H9 (cell line): ENCODE data around the gene C1orf115. TPM values are rescaled to one million over a fixed set of nuclear protein-coding genes. Genes with fewer than 3 reads are reported as not detected.

Source experiments
- DNase-seq: peaks from one replicate; pipeline ENCODE4 v3.0.0-alpha.2; 2017
- H2AFZ ChIP-seq: one replicate; pipeline ENCODE4 v1.6.1; 2013; ENCODE audit warnings: mild to moderate bottlenecking, low read length, control low read depth, moderate library complexity
- H2AK5ac ChIP-seq: 2 replicates; pipeline ENCODE4 v1.6.1; 2013; ENCODE audit warnings: low read length, control low read depth, mixed read lengths; ENCODE audit not compliant: insufficient read length
- H2BK120ac ChIP-seq: one replicate; pipeline ENCODE4 v1.6.1; 2013; ENCODE audit warnings: low read depth, mild to moderate bottlenecking, low read length, control low read depth, inconsistent platforms; ENCODE audit not compliant: poor library complexity, severe bottlenecking
- H2BK12ac ChIP-seq: 2 replicates; pipeline ENCODE4 v1.6.1; 2013; ENCODE audit warnings: low read length, control low read depth, mixed read lengths, low read depth; ENCODE audit not compliant: insufficient read length
- H2BK15ac ChIP-seq: 2 replicates; pipeline ENCODE4 v1.6.1; 2013; ENCODE audit warnings: low read depth, low read length, control low read depth
- H2BK20ac ChIP-seq: one replicate; pipeline ENCODE4 v1.6.1; 2013; ENCODE audit warnings: low read depth, mild to moderate bottlenecking, low read length, control low read depth, inconsistent platforms; ENCODE audit not compliant: poor library complexity, severe bottlenecking
- H2BK5ac ChIP-seq: 2 replicates; pipeline ENCODE4 v1.6.1; 2013; ENCODE audit warnings: low read length, control low read depth, mixed read lengths; ENCODE audit not compliant: insufficient read length
- H3K14ac ChIP-seq: 2 replicates; pipeline ENCODE4 v1.6.1; 2013; ENCODE audit warnings: low read length, control low read depth; ENCODE audit not compliant: insufficient read depth
- H3K18ac ChIP-seq: 2 replicates; pipeline ENCODE4 v1.6.1; 2013; ENCODE audit warnings: low read depth, mild to moderate bottlenecking, mixed read lengths, low read length, control low read depth; ENCODE audit not compliant: insufficient read length
- H3K23ac ChIP-seq: 2 replicates; pipeline ENCODE4 v1.6.1; 2013; ENCODE audit warnings: low read length, control low read depth, mixed read lengths, low read depth; ENCODE audit not compliant: insufficient read length
- H3K23me2 ChIP-seq: 2 replicates; pipeline ENCODE4 v1.6.1; 2013; ENCODE audit warnings: low read depth, mild to moderate bottlenecking, mixed read lengths, low read length, control low read depth; ENCODE audit not compliant: insufficient read length, poor library complexity, severe bottlenecking
- H3K27ac ChIP-seq: 2 replicates; pipeline ENCODE4 v1.5.1; 2013; ENCODE audit warnings: low read length, control low read depth, mixed read lengths, low read depth; ENCODE audit not compliant: insufficient read length
- H3K27me3 ChIP-seq: 2 replicates; pipeline ENCODE4 v1.6.1; 2013; ENCODE audit warnings: low read length, control low read depth, inconsistent platforms; ENCODE audit not compliant: insufficient read depth
- H3K4ac ChIP-seq: 2 replicates; pipeline ENCODE4 v1.6.1; 2013; ENCODE audit warnings: low read depth, mild to moderate bottlenecking, control low read depth, inconsistent platforms, low read length, moderate library complexity
- H3K4me1 ChIP-seq: 2 replicates; pipeline ENCODE4 v1.6.1; 2013; ENCODE audit warnings: low read length, control low read depth, inconsistent platforms; ENCODE audit not compliant: insufficient read depth
- H3K4me2 ChIP-seq: 2 replicates; pipeline ENCODE4 v1.6.1; 2013; ENCODE audit warnings: low read length, control low read depth, mixed read lengths; ENCODE audit not compliant: insufficient read length, insufficient read depth
- H3K56ac ChIP-seq: 2 replicates; pipeline ENCODE4 v1.6.1; 2013; ENCODE audit warnings: low read depth, mild to moderate bottlenecking, mixed read lengths, low read length, control low read depth; ENCODE audit not compliant: insufficient read length
- H3K79me1 ChIP-seq: 2 replicates; pipeline ENCODE4 v1.6.1; 2013; ENCODE audit warnings: low read depth, mild to moderate bottlenecking, moderate library complexity, low read length, control low read depth, inconsistent platforms; ENCODE audit not compliant: insufficient read depth, poor library complexity, severe bottlenecking
- H3K79me2 ChIP-seq: 2 replicates; pipeline ENCODE4 v1.6.1; 2013; ENCODE audit warnings: low read length, control low read depth, inconsistent platforms; ENCODE audit not compliant: insufficient read depth
- H3K9ac ChIP-seq: 2 replicates; pipeline ENCODE4 v1.6.1; 2013; ENCODE audit warnings: low read length, control low read depth, mixed read lengths; ENCODE audit not compliant: insufficient read length; ENCODE audit errors: extremely low read depth
- H3K9me3 ChIP-seq: one replicate; pipeline ENCODE4 v1.6.1; 2013; ENCODE audit warnings: low read depth, low read length, inconsistent platforms; ENCODE audit not compliant: control insufficient read depth
- H3T11ph ChIP-seq: one replicate; pipeline ENCODE4 v1.6.1; 2013; ENCODE audit warnings: mild to moderate bottlenecking, low read length, control low read depth, inconsistent platforms
- H4K20me1 ChIP-seq: one replicate; pipeline ENCODE4 v1.6.1; 2013; ENCODE audit not compliant: control insufficient read depth, insufficient read length, insufficient read depth
- H4K5ac ChIP-seq: 2 replicates; pipeline ENCODE4 v1.6.1; 2013; ENCODE audit warnings: low read depth, mild to moderate bottlenecking, mixed read lengths, low read length, control low read depth; ENCODE audit not compliant: insufficient read length
- H4K8ac ChIP-seq: replicated peaks from 2 replicates; pipeline ENCODE4 v1.6.1; 2013; ENCODE audit warnings: low read length, control low read depth, mixed read lengths, low read depth; ENCODE audit not compliant: insufficient read length
- H4K91ac ChIP-seq: 2 replicates; pipeline ENCODE4 v1.6.1; 2013; ENCODE audit warnings: low read depth, mild to moderate bottlenecking, moderate library complexity, mixed read lengths, low read length, control low read depth; ENCODE audit not compliant: insufficient read length
- H3K27ac Mint-ChIP-seq, 3 experiments: 2 replicates in 2 of 3; 3 replicates in 1 of 3; pipeline ENCODE4 v1.8.0; 2020 to 2021; ENCODE audit warnings: mixed read lengths in 3 of 3, mild to moderate bottlenecking in 1 of 3, moderate library complexity in 1 of 3
- H3K27me3 Mint-ChIP-seq: 2 replicates; pipeline ENCODE4 v1.8.0; 2021; ENCODE audit warnings: low read depth, mild to moderate bottlenecking, moderate library complexity, mixed read lengths
- H3K36me3 Mint-ChIP-seq, 3 experiments: 2 replicates in 2 of 3; 3 replicates in 1 of 3; pipeline ENCODE4 v1.8.0; 2020 to 2021; ENCODE audit warnings: low read depth in 3 of 3, mixed read lengths in 3 of 3; ENCODE audit not compliant: insufficient read depth in 1 of 3
- H3K4me1 Mint-ChIP-seq, 2 experiments: 2 replicates each; pipeline ENCODE4 v1.8.0; 2020; ENCODE audit warnings: mixed read lengths in 2 of 2
- H3K4me3 Mint-ChIP-seq, 2 experiments: 2 replicates in 1 of 2; 3 replicates in 1 of 2; pipeline ENCODE4 v1.8.0; 2020 to 2021; ENCODE audit warnings: mild to moderate bottlenecking in 2 of 2, mixed read lengths in 2 of 2, moderate library complexity in 1 of 2
- H3K9me3 Mint-ChIP-seq, 2 experiments: 2 replicates in 1 of 2; 3 replicates in 1 of 2; pipeline ENCODE4 v1.8.0; 2020; ENCODE audit warnings: mild to moderate bottlenecking in 2 of 2, mixed read lengths in 2 of 2, moderate library complexity in 1 of 2
- CTCF ChIP-seq: fragments of 200-600 bp; sonication (generic); conservative IDR thresholded peaks from 3 replicates; pipeline ENCODE4 v1.8.0; 2021; ENCODE audit warnings: antibody characterized with exemption, mild to moderate bottlenecking
- WGBS: extraction: QIAGEN DNeasy Blood & Tissue Kit; methylation state at CpG from one replicate; pipeline ENCODE4 v1.1.7; 2013; ENCODE audit warnings: missing lambda C conversion rate, low lambda C conversion rate, mixed read lengths; ENCODE audit not compliant: insufficient read length; ENCODE audit errors: extremely low coverage; 5-methylcytosine and 5-hydroxymethylcytosine counted together
- total RNA-seq: library from RNA; stranded (reverse); gene quantifications from 2 replicates; pipeline ENCODE4 v1.2.1, GENCODE V29; 2021

Gene C1orf115
- total RNA-seq, 1 experiment from 2014 or later: 6.0 TPM

GRCh38 chr1:220681220-220681880 is 8.8 kb upstream of the C1orf115 start:
- no peaks in the 10 kb centered on the region for H3K9me3 ChIP-seq
- no peaks in the 10 kb centered on the region for H3K23me2 ChIP-seq
- no peak overlapping the region for H3K4me2 ChIP-seq

More at GRCh38 chr1:220681220-220681880, 8.8 kb upstream of the C1orf115 start:
- H3K9ac ChIP-seq: no peak overlapping the region
- no peak overlapping the region for H3K27ac ChIP-seq
- H3K4me1 ChIP-seq: no peaks in the 10 kb centered on the region
- no peak overlapping the region for H2BK120ac ChIP-seq
- no peak overlapping the region for H3K14ac ChIP-seq
- no peak overlapping the region for H2BK5ac ChIP-seq
- H2AK5ac ChIP-seq: no peak overlapping the region
- H4K91ac ChIP-seq: no peak overlapping the region
- TF ChIP-seq CTCF: no peak
- Mint-ChIP-seq H3K36me3 (0 out of 7 replicates have a peak, but pooled peaks cover 0 to 1% (median 0%) of the 10 kb centered on the region in 3 experiments), H3K4me1 (no peaks in the 10 kb centered on the region), H3K27ac (no peak overlapping the region), H3K27me3 (no peaks in the 10 kb centered on the region; the same call in none of the 2 replicates), H3K9me3 (no peaks in the 10 kb centered on the region), H3K4me3 (no peak overlapping the region)
- H4K20me1 ChIP-seq: no peaks in the 10 kb centered on the region
- H3K56ac ChIP-seq: no peak overlapping the region
- no peaks in the 10 kb centered on the region for H3K79me1 ChIP-seq
- no peak overlapping the region for H4K5ac ChIP-seq
- H2BK15ac ChIP-seq: no peak overlapping the region
- H3K27me3 ChIP-seq: no peaks in the 10 kb centered on the region
- H2AFZ ChIP-seq: no peak overlapping the region
- H2BK12ac ChIP-seq: no peak overlapping the region
- no peak overlapping the region for H3T11ph ChIP-seq
- H3K23ac ChIP-seq: no peak overlapping the region
- no peak overlapping the region for H3K18ac ChIP-seq
- DNase-seq: no peak
- no peaks in the 10 kb centered on the region for H3K79me2 ChIP-seq
- H3K4ac ChIP-seq: no peak overlapping the region
- WGBS: 100% methylated on average over 1 of the region's 10 CpGs
- H2BK20ac ChIP-seq: no peak overlapping the region
- H4K8ac ChIP-seq: no peak overlapping the region
